Measurements from ENCODE around the gene AMH. TPM values are rescaled to one million over a fixed set of nuclear protein-coding genes. Genes with fewer than 3 reads are reported as not detected.
A peak's percentile ranks its signal among the peaks of the same experiment; 100 is the strongest.

Gene AMH
- total RNA-seq, 3 donors from 2014 or later (not counting 1 experiment from before 2014, with no cell fraction given), result 0.55 to 2.1 (median 0.88) TPM

- no peak overlapping the region for H3K4me3 Mint-ChIP-seq
- H3K27ac ChIP-seq (ENCODE audit: low read length), result no peak overlapping the region
- whole genome bisulfite sequencing (ENCODE audit: insufficient coverage), result 97% methylated on average over 21 of the region's 21 CpGs
- H3K27ac Mint-ChIP-seq, result peak overlapping the region; percentile 22 to 43
- no peaks in the 10 kb centered on the region for H3K27me3 ChIP-seq (ENCODE audit: control insufficient read depth, insufficient read depth, low read length)
- DNase-seq (no peak), ATAC-seq (no peak)
- peaks cover 18 to 33% of the 10 kb centered on the region in 2 donors for H3K4me1 Mint-ChIP-seq
- intact Hi-C loops (cut with micrococcal nuclease), result no loop called here
- no peaks in the 10 kb centered on the region for H3K9me3 ChIP-seq (ENCODE audit: control insufficient read depth, insufficient read depth, low read length)
- H3K4me1 ChIP-seq (ENCODE audit: control insufficient read depth, insufficient read depth, low read length), result no peaks in the 10 kb centered on the region
- H3K4me3 ChIP-seq (ENCODE audit: low read length), result no peak overlapping the region
- no peaks in the 10 kb centered on the region for H3K27me3 Mint-ChIP-seq (ENCODE audit: low read depth in 2 of 2)
- H3K9me3 Mint-ChIP-seq, result no peaks in the 10 kb centered on the region
- TF ChIP-seq CTCF (IDR thresholded peaks at IDR 0.05), result no peak
- H3K36me3 Mint-ChIP-seq, result no peaks in the 10 kb centered on the region
- H3K36me3 ChIP-seq (ENCODE audit: control insufficient read depth, insufficient read depth, low read length), result peaks cover 15% of the 10 kb centered on the region
Measured at GRCh38 chr19:2201473-2202148, 47.5 kb upstream of the AMH start.

GRCh38 chr19:2202366-2202765, 46.8 kb upstream of the AMH start:
- H3K4me3 Mint-ChIP-seq, result no peak overlapping the region
- H3K36me3 Mint-ChIP-seq, result no peaks in the 10 kb centered on the region
- H3K9me3 Mint-ChIP-seq, result no peaks in the 10 kb centered on the region
- H3K27me3 ChIP-seq (ENCODE audit: control insufficient read depth, insufficient read depth, low read length), result no peaks in the 10 kb centered on the region
- TF ChIP-seq CTCF (IDR thresholded peaks at IDR 0.05), result no peak
- H3K9me3 ChIP-seq (ENCODE audit: control insufficient read depth, insufficient read depth, low read length), result no peaks in the 10 kb centered on the region
- H3K27ac ChIP-seq (ENCODE audit: low read length), result no peak overlapping the region
- H3K4me1 ChIP-seq (ENCODE audit: control insufficient read depth, insufficient read depth, low read length), result no peaks in the 10 kb centered on the region
- DNase-seq (no peak), ATAC-seq (no peak)
- H3K27me3 Mint-ChIP-seq (ENCODE audit: low read depth in 2 of 2), result no peaks in the 10 kb centered on the region
- intact Hi-C loops (cut with micrococcal nuclease), result no loop called here
- WGBS (ENCODE audit: insufficient coverage), result 96% methylated on average over 15 of the region's 15 CpGs
- no peak overlapping the region for H3K27ac Mint-ChIP-seq
- peaks cover 20% of the 10 kb centered on the region for H3K36me3 ChIP-seq (ENCODE audit: control insufficient read depth, insufficient read depth, low read length)
- H3K4me3 ChIP-seq (ENCODE audit: low read length), result no peak overlapping the region
- H3K4me1 Mint-ChIP-seq, result peaks cover 10 to 27% of the 10 kb centered on the region in 2 donors

- Mint-ChIP-seq H3K4me3 (no peak overlapping the region), H3K36me3 (no peaks in the 10 kb centered on the region), H3K27ac (no peak overlapping the region), H3K27me3 (ENCODE audit: low read depth in 2 of 2) (no peaks in the 10 kb centered on the region), H3K9me3 (no peaks in the 10 kb centered on the region), H3K4me1 (peaks cover 0 to 12% of the 10 kb centered on the region in 2 donors)
- Histone ChIP-seq H3K27me3 (ENCODE audit: control insufficient read depth, insufficient read depth, low read length) (no peaks in the 10 kb centered on the region), H3K4me1 (ENCODE audit: control insufficient read depth, insufficient read depth, low read length) (peaks cover 3% of the 10 kb centered on the region), H3K36me3 (ENCODE audit: control insufficient read depth, insufficient read depth, low read length) (peaks cover 40% of the 10 kb centered on the region), H3K9me3 (ENCODE audit: control insufficient read depth, insufficient read depth, low read length) (no peaks in the 10 kb centered on the region), H3K4me3 (ENCODE audit: low read length) (no peak overlapping the region), H3K27ac (ENCODE audit: low read length) (no peak overlapping the region)
- intact Hi-C loops (cut with micrococcal nuclease), result no loop called here
- 96% methylated on average over 14 of the region's 15 CpGs for WGBS (ENCODE audit: insufficient coverage)
- ATAC-seq, result no peak
- no peak for TF ChIP-seq CTCF (IDR thresholded peaks at IDR 0.05)
- DNase-seq, result no peak
Measured at GRCh38 chr19:2207008-2207407, 42.1 kb upstream of the AMH start.

Data from natural killer cell (primary cell).